NB4 (cell line): ENCODE results near the gene METTL26.

Experiments used
- CTCF ChIP-seq: IDR thresholded peaks from one replicate; pipeline ENCODE4 v1.5.1; 2012; ENCODE audit warnings: low read depth, low read length
- POLR2A ChIP-seq: IDR thresholded peaks from 2 replicates; pipeline ENCODE4 v1.6.1; 2011; ENCODE audit warnings: mild to moderate bottlenecking; ENCODE audit not compliant: insufficient read length; ENCODE audit errors: extremely low read depth

GRCh38 chr16:654034-654433 is 17.9 kb upstream of the METTL26 start:
- TF ChIP-seq POLR2A (no peak), CTCF (no peak)
